ENCODE results near the gene ENO1. TPM values are rescaled to one million over a fixed set of nuclear protein-coding genes. Genes with fewer than 3 reads are reported as not detected.
A peak's percentile ranks its signal among the peaks of the same experiment; 100 is the strongest.
"Not testable (repeated sequence)": the region's sequence is repeated elsewhere in the genome, so short reads cannot be mapped to it uniquely, and the experiment has no call there.

ENO1 gene
- total and polyA plus RNA-seq, 2 of the 4 experiments (the other 2 are of a cell fraction): 2,125 to 3,643 TPM

DNA sequence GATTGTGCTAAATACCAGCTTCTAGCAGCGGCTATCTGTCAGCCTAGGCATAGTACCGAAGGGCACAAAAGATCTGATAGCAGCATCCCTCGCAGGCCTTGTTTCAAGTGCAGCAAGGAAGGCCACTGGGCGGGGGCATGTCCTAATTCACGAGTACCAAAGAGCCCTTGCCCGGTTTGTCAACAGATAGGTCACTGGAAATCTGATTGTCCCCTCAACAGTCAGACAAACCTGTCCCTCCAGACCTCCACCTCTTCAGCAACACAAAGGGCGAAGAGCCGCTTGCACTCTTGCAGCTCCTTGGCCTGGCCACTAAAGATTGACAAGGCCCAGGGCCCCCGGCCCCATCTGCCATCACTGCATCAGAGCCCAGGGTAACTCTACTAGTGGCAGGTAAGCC lies 44.5 kb upstream of the ENO1 start:
- ChIA-PET POLR2A (ENCODE audit: unreplicated experiment) (no interaction called here), CTCF (no interaction called here)
- Histone ChIP-seq H3K36me3 (ENCODE audit: control insufficient read depth, insufficient read depth, low read length) (no peaks in the 10 kb centered on the region), H3K4ac (ENCODE audit: low read depth, low read length) (no peak overlapping the region), H3K4me1 (ENCODE audit: control insufficient read depth, insufficient read depth, low read length) (no peaks in the 10 kb centered on the region), H3K18ac (ENCODE audit: low read depth, low read length) (no peak overlapping the region), H3K9me1 (ENCODE audit: insufficient read depth, low read length) (no peaks in the 10 kb centered on the region), H3K27me3 (ENCODE audit: control insufficient read depth, insufficient read depth, low read length) (peaks cover 45% of the 10 kb centered on the region), H4K20me1 (ENCODE audit: insufficient read depth, low read length) (no peaks in the 10 kb centered on the region), H3K27ac (ENCODE audit: insufficient read depth, low read length) (no peak overlapping the region), H2BK15ac (ENCODE audit: low read depth, low read length) (no peak overlapping the region), H3K14ac (replicated peaks; ENCODE audit: low read depth, low read length) (no peak overlapping the region), H4K91ac (ENCODE audit: insufficient read depth, low read depth, low read length) (no peak overlapping the region), H2AK9ac (replicated peaks; ENCODE audit: low read depth, low read length, poor library complexity) (no peak overlapping the region), H4K8ac (ENCODE audit: low read depth in 2 of 2, low read length in 2 of 2) (no peak overlapping the region), H3K4me3 (ENCODE audit: insufficient read depth, low read depth, low read length) (no peak overlapping the region), H4K5ac (ENCODE audit: low read depth, low read length) (no peak overlapping the region), H2BK120ac (ENCODE audit: low read depth, low read length) (no peak overlapping the region), H3K23ac (ENCODE audit: low read depth, low read length) (no peak overlapping the region), H3K79me1 (ENCODE audit: low read depth in 1 of 2, low read length in 2 of 2) (no peaks in the 10 kb centered on the region), H2BK5ac (ENCODE audit: low read depth, low read length, poor library complexity, severe bottlenecking) (no peak overlapping the region), H3K9me3 (ENCODE audit: control insufficient read depth, insufficient read depth, low read length) (no peaks in the 10 kb centered on the region; the same call in 1 of the 2 replicates), H3K9ac (ENCODE audit: low read depth, low read length) (no peak overlapping the region), H3K4me2 (ENCODE audit: low read depth, low read length) (no peak overlapping the region), H2AFZ (replicated peaks; ENCODE audit: low read length, poor library complexity) (no peak overlapping the region), H3K56ac (ENCODE audit: extremely low read depth, insufficient read depth, low read length) (no peak overlapping the region), H2AK5ac (ENCODE audit: low read depth, low read length) (no peak overlapping the region), H2BK20ac (ENCODE audit: low read depth, low read length) (no peak overlapping the region)
- TF ChIP-seq BHLHE40 (IDR thresholded peaks at IDR 0.05; ENCODE audit: low read depth, low read length): no peak
- TF ChIP-seq RCOR1 (IDR thresholded peaks at IDR 0.05; ENCODE audit: insufficient replicate concordance, low read length): no peak
- no peak for TF ChIP-seq SMC3 (IDR thresholded peaks at IDR 0.05; ENCODE audit: low read depth, low read length)
- no peak for TF ChIP-seq FOS (IDR thresholded peaks at IDR 0.05; ENCODE audit: low read depth, low read length)
- no peak for TF ChIP-seq MAZ (IDR thresholded peaks at IDR 0.05; ENCODE audit: borderline replicate concordance, low read depth, low read length)
- no peak for TF ChIP-seq POLR2A (IDR thresholded peaks at IDR 0.05; ENCODE audit: low read depth, low read length)
- no peak for TF ChIP-seq MXI1 (IDR thresholded peaks at IDR 0.05; ENCODE audit: borderline replicate concordance, low read depth, low read length)
- no peak for TF ChIP-seq MAFK (IDR thresholded peaks at IDR 0.05; ENCODE audit: low read depth, low read length)
- TF ChIP-seq, protein P1, sequence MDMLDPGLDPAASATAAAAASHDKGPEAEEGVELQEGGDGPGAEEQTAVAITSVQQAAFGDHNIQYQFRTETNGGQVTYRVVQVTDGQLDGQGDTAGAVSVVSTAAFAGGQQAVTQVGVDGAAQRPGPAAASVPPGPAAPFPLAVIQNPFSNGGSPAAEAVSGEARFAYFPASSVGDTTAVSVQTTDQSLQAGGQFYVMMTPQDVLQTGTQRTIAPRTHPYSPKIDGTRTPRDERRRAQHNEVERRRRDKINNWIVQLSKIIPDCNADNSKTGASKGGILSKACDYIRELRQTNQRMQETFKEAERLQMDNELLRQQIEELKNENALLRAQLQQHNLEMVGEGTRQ (IDR thresholded peaks at IDR 0.05; ENCODE audit: low read depth, low read length): no peak
- no TSS peak for BruUV-seq (replicated peaks)
- WGBS, 2 experiments (ENCODE audit: extremely low coverage in 2 of 2, insufficient read length in 1 of 2): 92% methylated on average over 6 of the region's 9 CpGs; no CpG with 5 or more reads in 1 of the 2 experiments
- dilution Hi-C loops (cut with HindIII; ENCODE audit: low sequenced_read_pairs, unreplicated experiment) (no loop called here), intact Hi-C loops (cut with micrococcal nuclease) (no loop called here), in situ Hi-C loops (cut with MboI; ENCODE audit: low sequenced_read_pairs) (loop anchor here (25.0 kb wide), 1 partner anchor 564 kb away; no protein-coding TSS in a partner anchor)
- no peak for ATAC-seq (ENCODE audit: low read depth)
- DNase-seq: no peak

DNA sequence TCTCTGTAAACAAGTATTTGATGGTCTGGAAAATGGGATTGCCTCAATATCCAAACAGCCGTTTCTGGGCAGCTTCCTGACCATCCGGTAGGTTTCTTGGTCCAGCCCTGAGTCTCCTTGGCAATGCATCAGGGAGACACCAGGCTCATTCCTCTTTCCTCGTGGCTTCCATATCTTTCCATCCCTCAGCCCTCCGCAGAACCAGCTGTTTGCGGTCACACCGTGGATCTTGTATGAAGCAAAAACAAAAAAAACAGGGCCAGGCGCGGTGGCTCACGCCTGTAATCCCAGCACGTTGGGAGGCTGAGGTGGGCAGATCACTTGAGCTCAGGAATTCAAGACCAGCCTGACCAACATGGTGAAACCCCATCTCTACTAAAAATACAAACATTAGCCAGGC lies 39.0 kb upstream of the ENO1 start:
- H4K5ac ChIP-seq (ENCODE audit: low read depth, low read length); H3K27ac ChIP-seq (ENCODE audit: insufficient read depth, low read length); H2BK5ac ChIP-seq (ENCODE audit: low read depth, low read length, poor library complexity, severe bottlenecking); H4K91ac ChIP-seq (ENCODE audit: insufficient read depth, low read depth, low read length); H4K20me1 ChIP-seq (ENCODE audit: insufficient read depth, low read length); H3K9me1 ChIP-seq (ENCODE audit: insufficient read depth, low read length); H3K4ac ChIP-seq (ENCODE audit: low read depth, low read length); H2AFZ ChIP-seq (replicated peaks; ENCODE audit: low read length, poor library complexity); H3K36me3 ChIP-seq (ENCODE audit: control insufficient read depth, insufficient read depth, low read length); BruUV-seq (replicated peaks); H2BK120ac ChIP-seq (ENCODE audit: low read depth, low read length); H3K9me3 ChIP-seq (ENCODE audit: control insufficient read depth, insufficient read depth, low read length); H2BK20ac ChIP-seq (ENCODE audit: low read depth, low read length); DNase-seq; POLR2A ChIA-PET (ENCODE audit: unreplicated experiment); H3K4me3 ChIP-seq (ENCODE audit: insufficient read depth, low read depth, low read length); intact Hi-C loops (cut with micrococcal nuclease); H3K79me1 ChIP-seq (ENCODE audit: low read depth in 1 of 2, low read length in 2 of 2); H4K8ac ChIP-seq (ENCODE audit: low read depth in 2 of 2, low read length in 2 of 2); H2BK15ac ChIP-seq (ENCODE audit: low read depth, low read length); H2AK9ac ChIP-seq (replicated peaks; ENCODE audit: low read depth, low read length, poor library complexity); H3K4me1 ChIP-seq (ENCODE audit: control insufficient read depth, insufficient read depth, low read length); H3K23ac ChIP-seq (ENCODE audit: low read depth, low read length); H3K9ac ChIP-seq (ENCODE audit: low read depth, low read length); H3K18ac ChIP-seq (ENCODE audit: low read depth, low read length); ATAC-seq (ENCODE audit: low read depth); H3K14ac ChIP-seq (replicated peaks; ENCODE audit: low read depth, low read length); H3K56ac ChIP-seq (ENCODE audit: extremely low read depth, insufficient read depth, low read length); dilution Hi-C loops (cut with HindIII; ENCODE audit: low sequenced_read_pairs, unreplicated experiment); H3K4me2 ChIP-seq (ENCODE audit: low read depth, low read length): not testable (repeated sequence)
- Histone ChIP-seq H2AK5ac (ENCODE audit: low read depth, low read length) (0 out of 2 replicates have a peak overlapping the region, but pooled peaks have one; percentile 39), H3K27me3 (ENCODE audit: control insufficient read depth, insufficient read depth, low read length) (peaks cover 19% of the 10 kb centered on the region)
- in situ Hi-C loops (cut with MboI; ENCODE audit: low sequenced_read_pairs): loop anchor here (5.0 to 25.0 kb wide), 3 partner anchors 70 to 570 kb away; no protein-coding TSS in a partner anchor
- CTCF ChIA-PET: interaction anchor here (0.8 to 3.7 kb wide), 4 partner anchors 24 to 88 kb away, joined by 3 to 21 read pairs (median 4); no protein-coding TSS in a partner anchor
- WGBS, 2 experiments (ENCODE audit: extremely low coverage in 2 of 2, insufficient read length in 1 of 2): 80% methylated on average over 6 of the region's 10 CpGs; no CpG with 5 or more reads in 1 of the 2 experiments
